NCI-H2171 treated with DMSO at 0.1 percent for 48 hours (cell line): ENCODE data around the gene DBNDD2.

ENCODE experiments used
- DNase-seq: peaks from one replicate; lab custom pipeline; 2025; lab: John Stamatoyannopoulos, UW

DBNDD2 gene

DNA sequence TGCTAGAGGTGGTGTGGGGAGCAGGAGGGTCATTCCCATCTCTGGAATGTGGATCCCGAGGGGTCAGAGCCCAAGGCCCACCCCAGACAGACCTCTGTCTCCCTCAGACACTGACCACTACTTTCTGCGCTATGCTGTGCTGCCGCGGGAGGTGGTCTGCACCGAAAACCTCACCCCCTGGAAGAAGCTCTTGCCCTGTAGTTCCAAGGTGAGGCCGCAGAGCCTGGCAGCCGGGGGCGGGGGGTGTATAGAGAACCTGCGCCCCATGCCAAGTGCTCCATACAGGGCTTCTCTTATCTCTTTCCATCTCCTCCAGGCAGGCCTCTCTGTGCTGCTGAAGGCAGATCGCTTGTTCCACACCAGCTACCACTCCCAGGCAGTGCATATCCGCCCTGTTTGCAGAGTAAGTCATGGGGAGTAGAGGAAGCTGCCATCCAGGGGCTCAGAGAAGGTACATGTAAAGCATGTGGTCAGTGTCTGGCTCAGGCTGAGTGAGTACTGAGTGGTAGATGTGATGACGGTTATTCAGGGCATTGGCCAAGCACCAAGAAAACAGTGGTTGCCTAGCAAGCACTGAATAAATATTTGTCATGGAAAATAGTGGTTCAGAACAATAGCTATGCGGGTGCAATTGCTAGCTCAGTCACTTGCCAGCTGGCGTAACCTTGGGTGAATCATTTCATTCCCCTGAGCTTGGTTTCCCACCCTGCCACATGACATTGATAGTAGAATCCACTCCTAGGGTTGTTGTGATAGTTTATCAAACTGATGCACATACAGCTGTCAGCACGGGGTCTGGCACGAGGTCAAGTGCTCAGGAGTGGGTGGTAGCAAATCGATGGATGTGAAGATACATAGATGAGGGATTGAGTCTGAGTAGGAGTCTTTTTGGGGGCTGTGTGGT lies 11.4 kb downstream of the DBNDD2 start:
- DNase-seq = peak; percentile 39

DNA sequence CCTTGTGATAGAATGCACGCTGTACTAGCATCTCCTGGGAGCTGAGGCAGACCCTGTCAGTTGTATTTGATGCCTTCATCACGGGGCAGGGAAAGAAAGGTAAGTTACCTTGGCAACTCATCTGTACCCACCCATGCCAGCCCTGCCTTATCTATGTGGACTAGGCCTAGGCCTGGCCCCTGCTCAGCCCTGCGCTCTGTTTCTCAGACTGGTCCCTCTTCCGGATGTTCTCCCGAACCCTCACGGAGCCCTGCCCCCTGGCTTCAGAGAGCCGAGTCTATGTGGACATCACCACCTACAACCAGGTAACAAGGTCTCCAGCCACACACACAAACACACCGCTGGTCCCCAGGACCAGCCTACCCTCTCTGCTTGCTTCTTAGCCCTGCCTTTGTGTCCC lies 12.0 kb downstream of the DBNDD2 start:
- no peak for DNase-seq

DNA sequence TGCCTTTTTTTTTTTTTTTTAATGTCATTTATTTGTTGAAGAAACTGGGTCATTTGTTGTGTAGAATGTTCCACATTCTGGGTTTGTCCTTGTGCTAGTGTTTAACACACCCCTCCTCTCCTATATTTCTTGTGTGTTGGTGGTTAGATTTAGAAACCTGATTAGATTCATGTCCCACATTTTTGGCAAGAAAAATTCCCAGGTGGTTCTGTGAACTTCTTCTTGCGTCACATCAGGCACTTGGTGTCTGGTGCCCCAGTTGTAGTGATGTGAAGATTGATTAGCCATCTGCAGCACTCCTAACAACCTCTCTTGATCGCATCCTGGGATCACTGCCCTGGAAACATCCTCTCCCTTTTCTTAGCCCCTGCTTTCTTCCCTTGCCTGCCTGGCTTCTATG lies 15.6 kb downstream of the DBNDD2 start:
- DNase-seq = no peak

DNA sequence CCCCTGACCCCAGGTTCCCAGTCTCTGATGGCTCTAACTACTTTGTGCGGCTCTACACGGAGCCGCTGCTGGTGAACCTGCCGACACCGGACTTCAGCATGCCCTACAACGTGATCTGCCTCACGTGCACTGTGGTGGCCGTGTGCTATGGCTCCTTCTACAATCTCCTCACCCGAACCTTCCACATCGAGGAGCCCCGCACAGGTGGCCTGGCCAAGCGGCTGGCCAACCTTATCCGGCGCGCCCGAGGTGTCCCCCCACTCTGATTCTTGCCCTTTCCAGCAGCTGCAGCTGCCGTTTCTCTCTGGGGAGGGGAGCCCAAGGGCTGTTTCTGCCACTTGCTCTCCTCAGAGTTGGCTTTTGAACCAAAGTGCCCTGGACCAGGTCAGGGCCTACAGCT lies 17.5 kb downstream of the DBNDD2 start:
- DNase-seq = no peak

DNA sequence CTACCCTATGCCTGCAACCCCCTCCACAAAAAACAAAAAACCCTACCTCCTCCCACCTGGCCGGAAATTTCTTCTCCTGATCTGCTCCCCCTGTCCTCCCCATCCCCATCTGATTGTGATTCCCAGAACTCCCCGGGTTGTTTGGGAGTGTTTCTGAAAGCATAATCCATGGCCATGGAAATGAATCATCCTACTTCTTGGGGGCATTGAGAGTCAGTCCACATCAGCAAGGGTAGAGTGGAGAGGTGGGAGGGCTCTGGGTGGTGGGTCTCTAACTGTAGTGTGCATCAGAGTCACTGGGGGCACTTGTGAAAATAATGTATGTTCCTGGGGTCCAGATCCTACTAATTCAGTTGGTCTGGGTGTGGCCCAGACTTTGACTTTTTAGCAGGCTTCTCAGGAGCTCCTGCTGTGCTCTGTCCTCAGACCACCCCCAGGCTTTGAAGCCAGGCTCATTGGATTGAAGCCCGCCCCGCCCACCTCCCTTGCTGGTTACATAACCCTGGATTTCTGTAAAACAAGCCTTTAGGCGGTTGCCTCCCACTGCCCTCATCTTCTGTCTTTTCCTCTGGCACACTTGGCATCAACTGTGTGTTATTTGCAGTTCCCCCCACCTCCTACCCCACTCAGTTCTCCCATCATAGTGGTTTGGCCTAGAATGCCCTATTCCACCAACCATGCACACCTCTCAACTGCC lies 18.4 kb downstream of the DBNDD2 start:
- DNase-seq = no peak

DNA sequence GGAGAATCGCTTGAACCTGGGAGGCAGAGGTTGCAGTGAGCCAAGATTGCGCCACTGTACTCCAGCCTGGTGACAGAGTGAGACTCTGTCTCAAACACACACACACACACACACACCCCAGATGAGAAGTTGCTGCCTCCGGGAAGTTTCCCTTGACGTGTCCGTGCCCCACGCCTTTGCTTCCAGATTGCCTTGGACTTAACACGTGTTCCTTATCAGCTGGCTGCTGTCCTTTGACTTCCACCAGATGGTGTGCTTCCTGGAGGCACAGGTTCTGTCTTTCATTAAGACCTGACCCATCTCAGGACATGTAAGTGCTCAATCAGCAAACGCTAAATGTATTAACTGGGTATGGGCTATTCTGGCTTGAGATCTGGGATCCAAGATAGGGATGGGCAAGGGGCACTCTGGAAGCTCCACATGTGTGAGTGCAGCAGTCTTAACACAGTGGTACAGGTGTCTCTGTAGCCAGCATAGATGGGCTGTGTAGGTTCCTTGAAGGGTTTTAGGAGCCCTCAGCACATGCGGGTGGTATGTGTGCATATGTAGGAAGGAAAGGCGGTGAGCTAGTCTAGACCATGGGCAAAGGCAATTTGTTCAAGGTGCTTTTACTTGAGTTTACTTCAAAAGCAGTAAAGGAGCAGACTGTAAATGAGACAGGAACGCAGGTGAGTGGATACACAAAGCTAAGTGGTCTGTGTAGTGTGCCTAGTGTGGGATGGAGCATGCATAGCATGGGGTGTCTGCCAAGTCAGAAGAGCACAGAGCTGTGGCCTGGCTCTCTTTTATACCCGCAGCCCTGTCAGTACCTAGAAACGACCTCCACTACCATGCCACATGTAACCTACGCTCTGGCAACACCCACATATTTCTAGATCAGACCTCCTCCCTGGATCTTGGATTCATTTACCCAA lies 19.4 kb downstream of the DBNDD2 start:
- no peak for DNase-seq

DNA sequence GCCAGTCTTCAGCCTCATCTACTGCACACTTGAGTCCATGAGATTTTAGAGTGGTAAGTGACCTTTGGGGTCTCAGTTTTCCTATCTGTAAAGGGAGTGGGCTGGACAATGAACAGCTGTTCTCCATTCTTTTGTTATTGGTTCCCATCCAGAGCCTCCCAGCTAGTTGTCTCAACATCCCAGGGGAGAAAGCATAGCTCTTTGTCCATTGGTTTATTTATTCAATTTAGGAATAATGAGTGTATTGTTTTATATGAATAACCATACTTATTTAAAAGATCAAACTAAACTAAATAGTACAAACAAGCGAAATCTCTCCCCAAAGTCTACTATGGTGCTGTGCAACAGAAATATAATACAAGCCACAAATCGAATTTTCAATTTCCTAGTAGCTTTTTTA lies 21.5 kb downstream of the DBNDD2 start:
- no peak for DNase-seq

DNA sequence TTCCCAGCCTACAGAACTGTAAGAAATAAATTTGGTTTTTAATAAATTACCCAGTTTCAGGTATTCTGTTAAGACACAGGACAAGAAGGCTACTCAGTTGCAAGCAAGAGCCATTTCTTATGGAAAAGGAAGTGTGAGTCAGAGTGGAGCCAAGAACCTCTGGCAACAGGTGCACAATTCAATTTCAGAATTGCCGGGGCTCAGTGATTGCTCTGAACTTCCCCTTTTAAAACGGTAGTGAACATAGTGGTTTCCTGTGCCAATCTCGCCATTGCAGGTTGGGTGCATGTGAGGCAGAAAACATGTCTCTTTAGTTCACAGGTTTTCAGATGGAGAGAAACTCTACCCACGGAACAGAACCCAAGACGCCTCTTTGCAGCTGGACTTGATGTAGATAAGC lies 24.2 kb downstream of the DBNDD2 start:
- DNase-seq = no peak

DNA sequence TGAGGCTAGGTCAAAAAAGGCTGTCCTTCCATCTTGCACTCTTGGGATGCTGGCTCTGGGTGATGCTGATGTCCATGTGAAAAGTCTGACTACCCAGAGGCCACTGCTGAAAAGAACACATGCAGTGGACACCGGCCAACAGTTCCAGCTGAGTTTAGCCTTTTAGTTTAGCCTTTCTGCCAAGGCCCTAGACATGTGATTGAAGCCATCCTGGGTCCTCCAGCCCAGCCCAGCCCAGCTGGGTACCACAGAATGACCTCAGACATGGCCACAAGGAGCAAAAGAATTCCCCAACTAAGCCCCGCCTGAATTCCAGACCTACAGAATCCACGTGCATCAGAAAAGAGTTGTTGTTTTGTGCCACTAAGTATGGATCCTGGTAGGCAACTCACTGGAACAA lies 25.2 kb downstream of the DBNDD2 start:
- no peak for DNase-seq

DNA sequence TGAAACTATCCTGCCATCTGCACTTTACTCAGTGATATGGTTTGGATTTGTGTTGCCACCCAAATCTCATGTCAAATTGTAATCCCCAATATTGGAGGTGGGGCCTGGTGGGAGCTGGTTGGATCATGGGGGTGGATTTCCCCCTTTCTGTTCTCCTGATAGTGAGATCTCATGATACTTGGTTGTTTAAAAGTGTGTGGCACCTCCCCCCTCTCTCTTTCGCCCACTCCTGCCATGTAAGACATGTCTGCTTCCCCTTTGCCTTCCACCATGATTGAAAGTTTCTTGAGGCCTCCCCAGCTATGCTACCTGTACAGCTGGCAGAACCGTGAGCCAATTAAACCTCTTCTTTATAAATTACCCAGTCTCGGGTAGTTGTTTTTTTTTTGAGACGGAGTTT lies 25.9 kb downstream of the DBNDD2 start:
- no peak for DNase-seq

DNA sequence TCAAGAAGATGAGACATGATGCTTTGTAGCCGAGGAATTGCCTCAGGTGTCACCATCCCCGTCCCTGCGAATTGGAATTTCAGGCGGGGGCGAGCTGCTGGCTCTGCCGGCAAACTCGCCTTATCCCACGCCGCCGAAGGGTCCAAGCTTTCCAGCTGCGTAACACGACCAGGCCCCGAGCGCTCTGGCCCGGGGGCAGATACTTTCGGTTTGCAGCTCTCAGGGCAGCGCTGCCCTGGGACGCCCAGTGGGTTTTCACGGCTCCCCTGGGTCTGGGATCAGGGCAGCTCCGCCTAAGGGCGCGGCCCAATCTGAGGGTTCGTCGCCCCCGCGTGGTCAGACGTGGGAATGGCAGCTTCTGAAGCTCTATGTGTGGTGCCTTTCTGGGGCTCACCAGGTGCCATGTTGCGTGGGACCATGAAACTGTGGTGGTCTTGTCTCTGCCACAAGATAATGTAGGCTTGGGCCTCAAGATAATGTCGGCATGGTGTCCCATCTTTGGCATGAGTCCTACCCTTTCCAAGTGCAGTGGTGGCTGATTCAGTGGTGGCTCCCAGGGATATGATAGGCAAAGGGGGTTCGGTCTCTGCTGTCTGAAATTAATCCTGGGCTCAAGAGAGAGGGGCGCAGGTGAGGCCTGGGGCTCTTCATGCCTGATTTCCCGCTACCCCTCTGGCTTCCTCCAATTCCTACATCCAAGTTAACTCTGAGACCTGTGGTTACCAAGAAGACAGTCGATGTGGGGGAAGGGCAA lies 28.8 kb downstream of the DBNDD2 start:
- peak; percentile 73 for DNase-seq

DNA sequence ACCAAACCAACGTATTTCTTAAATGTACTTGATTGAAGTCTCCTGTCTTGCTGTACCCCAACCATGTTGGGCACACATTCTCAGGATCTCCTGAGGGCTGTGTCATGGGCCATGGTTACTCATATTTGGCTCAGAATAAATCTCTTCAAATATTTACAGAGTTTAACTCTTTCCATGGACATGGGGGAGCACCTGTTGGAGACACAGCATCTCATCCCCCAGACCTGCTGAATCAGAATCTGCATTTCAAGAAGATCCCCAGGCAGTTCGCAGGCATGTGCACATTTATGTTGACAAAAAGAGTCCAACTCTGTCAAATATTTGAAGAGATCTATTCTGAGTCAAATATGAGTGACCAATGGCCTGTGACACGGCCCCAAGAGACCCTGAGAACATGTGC lies 32.3 kb downstream of the DBNDD2 start:
- DNase-seq = no peak

DNA sequence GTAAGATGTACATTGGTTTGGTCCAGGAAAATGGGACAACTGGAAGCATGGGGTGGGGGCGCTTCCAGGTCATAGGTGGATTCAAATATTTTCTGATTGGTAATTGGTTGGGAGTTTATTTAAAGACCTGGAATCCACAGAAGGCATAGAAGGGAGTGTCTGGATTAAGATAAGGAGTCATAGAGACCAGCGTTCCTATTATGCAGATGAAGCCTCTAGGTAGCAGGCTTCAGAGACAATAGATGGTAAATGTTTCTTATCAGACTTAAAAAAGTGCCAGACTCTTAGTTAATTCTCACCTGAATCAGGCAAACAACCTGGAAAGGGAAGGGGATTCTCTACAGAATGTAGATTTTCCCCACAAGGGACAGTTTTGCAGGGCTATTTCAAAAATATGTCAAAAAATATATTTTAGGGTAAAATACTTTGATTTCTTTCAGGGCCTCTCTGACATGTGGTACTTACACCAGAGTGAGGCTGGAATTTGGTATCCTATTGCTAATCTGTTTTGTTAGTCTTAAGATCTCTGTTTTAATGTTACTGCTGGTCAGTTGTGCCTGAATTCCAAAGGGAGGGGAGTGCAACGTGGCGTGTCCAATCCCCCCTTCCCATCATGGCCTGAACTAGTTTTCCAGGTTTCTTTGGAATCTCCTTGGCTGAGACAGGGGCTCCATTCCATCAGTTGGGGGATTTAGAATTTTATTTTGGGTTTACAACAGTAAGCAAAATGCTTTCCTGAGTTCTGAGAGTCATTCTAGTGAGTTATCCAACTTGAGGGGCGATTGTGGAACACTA lies 33.0 kb downstream of the DBNDD2 start:
- no peak for DNase-seq

DNA sequence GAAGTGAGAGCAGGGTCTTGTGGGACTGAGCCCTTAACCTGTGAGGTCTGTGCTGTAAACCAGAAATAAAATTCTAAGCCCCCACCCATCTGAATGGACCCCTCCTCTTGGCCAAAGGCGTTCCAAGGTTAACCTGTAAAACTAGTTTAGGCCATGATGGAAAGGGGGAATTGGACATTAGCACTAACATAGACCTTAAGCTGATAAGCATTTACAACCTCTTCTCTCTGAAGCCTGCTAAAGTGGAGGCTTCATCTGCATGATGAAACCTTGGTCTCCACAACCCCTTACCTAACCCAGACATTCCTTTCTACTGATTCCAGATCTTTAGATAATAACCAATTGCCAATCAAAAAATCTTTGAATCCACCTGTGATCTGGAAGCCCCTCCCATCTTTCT lies 33.7 kb downstream of the DBNDD2 start:
- DNase-seq = no peak

DNA sequence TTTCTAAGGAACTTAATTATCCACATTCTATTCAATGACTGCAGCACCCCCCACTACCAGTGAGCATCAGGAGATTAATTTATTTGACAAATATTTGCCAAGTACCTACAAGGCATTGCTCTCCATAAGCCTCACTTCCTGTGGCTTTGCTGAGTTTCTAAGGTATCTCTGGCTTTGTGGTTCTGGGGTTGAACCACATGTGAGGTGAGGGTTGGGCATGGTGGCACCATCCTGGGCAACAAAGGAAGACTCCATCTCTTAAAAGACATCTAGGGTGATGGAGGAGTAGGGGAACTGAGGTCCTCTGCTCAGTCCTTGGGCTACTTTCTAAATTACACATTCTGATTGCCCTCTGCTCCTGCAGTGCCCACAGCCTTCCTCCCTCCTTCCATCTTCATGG lies 36.0 kb downstream of the DBNDD2 start:
- no peak for DNase-seq

DNA sequence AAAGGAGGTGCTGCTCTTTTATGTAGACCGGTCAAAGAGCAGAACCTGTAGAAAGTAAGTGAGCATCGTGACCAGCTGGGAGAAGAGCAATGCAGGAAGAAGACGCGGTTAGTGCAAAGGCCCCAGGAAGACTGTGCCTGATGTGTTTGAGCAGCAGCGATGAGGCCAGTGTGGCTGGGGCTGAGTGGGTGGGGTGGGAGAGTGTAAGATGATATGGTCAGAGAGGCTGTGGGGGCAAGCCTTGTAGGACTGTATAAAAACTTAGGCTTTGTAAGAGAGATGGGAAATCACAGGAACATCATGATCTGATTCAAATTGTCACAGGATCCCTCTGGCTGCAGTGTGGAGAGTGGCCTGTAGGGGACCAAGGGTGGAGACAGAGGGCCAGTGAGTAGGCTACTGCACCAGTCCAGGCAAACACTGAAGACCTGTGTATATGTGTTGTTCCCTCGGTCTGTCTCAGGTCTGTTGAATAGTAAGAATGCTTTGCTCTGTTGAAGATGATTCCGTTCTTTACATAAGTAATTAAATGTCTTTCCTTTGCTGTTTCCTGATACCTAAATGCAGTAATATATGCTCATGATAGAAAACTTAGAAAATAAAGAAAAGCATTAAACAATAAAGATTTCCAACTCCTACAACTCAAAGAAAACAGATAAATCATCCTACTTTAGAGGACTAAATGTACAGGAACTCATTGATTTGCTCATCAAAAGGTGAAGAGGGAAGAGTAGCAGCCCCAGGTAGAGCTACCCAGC lies 37.9 kb downstream of the DBNDD2 start:
- peak; percentile 1 for DNase-seq

DNA sequence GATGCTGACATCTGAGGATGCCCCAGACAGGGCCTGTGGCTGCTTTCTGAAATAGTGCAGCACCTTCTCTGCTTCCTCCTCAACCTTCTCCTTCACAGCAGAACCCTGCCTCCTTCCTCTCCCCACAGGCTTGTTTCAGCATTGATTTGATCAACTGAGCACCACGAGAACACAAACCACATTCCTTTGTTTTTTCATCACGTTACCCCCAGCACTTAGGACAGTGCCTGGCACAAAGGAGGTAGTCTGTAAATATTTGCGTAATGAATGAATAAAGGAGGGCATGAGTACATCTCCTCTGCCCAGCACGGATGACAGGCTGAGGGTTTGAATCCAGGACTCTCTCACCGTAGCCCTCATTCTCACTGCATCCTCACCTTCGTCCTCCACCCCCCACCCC lies 40.2 kb downstream of the DBNDD2 start:
- DNase-seq = no peak

DNA sequence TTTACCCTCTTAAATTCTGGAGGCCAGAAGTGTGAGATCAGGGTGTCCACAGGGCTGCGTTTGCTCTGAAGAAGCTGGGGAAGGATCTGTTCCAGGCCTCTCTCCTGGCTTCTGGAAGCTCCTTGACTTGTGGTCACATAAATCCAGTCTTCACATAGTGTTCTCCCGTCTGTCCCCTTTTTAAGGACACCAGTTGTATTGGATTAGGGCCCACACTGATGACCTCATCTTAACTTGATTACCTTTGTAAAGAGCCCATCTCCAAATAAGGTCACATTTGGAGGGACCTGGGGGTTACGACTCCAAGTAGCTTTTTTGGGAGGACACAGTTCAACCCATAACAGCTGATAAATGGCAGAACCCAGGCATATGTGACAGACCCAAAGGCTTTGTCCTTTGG lies 41.4 kb downstream of the DBNDD2 start:
- no peak for DNase-seq

DNA sequence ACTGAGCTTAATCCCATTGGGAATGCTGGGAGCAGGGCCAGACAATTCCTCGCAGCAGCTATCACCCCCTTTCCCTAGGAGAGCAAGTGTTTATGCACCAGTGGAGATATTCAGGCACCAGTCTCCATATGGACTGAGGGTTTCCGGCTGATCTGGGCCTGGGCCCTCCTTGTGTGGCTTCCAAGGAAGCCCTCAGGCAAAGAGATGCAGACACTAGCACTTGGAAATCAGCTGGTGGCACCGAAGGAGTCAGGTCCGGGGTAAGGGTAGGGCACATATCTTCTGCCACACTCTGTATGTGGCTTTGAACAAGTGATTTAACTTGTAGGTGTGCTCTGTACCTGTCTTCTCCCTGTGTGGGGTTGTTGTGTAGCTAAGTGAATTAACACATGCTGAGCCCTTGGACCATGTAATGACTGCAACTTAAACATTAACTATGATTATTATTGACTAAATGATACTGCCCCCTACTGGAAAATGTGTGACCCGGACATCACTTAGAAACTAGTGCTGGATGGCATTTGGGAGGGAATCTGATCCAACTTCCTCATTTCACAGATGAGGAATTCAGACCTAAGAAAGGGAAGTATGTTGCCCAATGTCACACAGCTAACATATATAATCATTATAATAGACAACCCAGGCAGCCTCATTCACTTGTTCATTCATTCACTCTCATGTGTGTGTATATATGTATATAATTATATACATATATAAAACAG lies 42.2 kb downstream of the DBNDD2 start:
- DNase-seq = peak; percentile 14
